Hematopoietic multipotent progenitor cell (in vitro differentiated cells): Measurements from ENCODE around the gene CFAP90. TPM values are rescaled to one million over a fixed set of nuclear protein-coding genes. Genes with fewer than 3 reads are reported as not detected.

Experiments
- DNase-seq, 3 donors: peaks; one replicate each; pipeline ENCODE4 v3.0.0-alpha.2; 2011 to 2015; ENCODE audit warnings: low read depth in 2 of 3, low spot score in 2 of 3
- total RNA-seq: library from RNA; depleted of rRNA; stranded (reverse); fragments of >200 nt; gene quantifications from one replicate; pipeline ENCODE4 v1.2.3, GENCODE V29; 2012

CFAP90 gene
- total RNA-seq, 1 donor: 0.27 TPM

DNA sequence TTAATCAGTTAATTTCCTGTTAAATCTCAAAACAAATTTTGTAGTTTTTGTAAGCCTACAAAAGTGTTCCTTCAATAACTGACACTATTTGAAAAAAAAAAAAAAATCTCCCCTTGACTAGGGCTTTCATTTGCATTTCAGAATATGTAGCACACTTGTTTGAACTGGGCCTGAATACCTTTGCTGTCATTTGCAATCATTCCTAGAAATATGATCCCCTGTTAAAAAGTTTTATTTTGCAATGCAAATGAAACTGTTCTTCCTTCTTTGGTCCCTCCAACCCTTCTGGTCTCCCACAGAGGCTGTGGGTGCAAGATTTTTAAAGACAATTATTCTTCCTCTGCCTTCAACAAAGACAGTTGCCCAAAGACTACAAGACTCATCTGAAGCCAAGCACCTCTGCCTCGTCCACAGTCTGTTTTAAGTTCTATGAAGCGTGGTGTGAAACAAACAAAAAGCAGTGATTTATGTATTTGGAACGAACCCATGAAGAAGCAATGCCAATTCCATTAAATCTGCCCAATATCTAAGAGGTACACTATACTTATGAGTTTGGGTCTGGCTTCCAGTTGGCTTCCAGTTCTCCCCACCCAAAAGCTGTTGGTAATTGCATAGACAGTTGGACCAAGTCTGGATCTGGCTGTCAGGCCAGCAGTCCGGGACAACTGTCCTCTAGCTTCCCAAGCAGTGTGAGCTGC, 66.1 kb downstream of the CFAP90 start:
- DNase-seq: no peak

DNA sequence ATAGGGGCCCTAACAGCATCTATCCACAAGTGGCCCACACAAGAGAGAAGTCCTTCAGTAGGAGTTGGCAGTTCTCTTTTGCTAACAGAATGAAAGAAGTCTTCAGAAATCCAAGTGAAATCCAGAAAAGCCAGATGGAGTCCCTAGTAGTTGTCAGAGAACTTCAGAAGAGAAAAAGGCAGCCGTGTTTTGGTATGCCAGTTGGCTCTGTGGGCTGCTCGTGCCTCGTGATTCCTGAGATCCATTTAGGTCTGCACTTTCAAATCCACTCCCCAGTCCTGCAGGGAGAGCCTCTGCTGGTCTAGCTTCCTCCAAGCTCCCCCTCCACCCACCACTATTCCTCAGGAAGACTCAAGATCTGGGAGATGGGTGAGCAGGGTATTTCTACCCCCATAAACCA, 69.0 kb downstream of the CFAP90 start:
- DNase-seq: no peak

Other genes with a start within 250 kb of the CFAP90 start
- 4.6 TPM for gene FASTKD3, start 17.9 kb upstream of the CFAP90 start, total RNA-seq
- 20.5 TPM for gene MTRR, start 18.0 kb upstream of the CFAP90 start, total RNA-seq